Stimulated activated naive CD4-positive, alpha-beta T cell treated with Interleukin-2 at 50 U/mL for 16 hours (primary cell): ENCODE results near the gene RRP1.
A peak's percentile ranks its signal among the peaks of the same experiment; 100 is the strongest.

Source experiments
- DNase-seq: peaks from one replicate; lab custom pipeline; 2025; lab: John Stamatoyannopoulos, UW

The RRP1 gene

GRCh38 chr21:43801006-43801783, 11.8 kb downstream of the RRP1 start:
- DNase-seq = no peak

- no peak for DNase-seq
Observed at GRCh38 chr21:43802713-43803313, 13.4 kb downstream of the RRP1 start.

- DNase-seq = no peak
Observed at GRCh38 chr21:43803558-43804300, 14.4 kb downstream of the RRP1 start.

- DNase-seq = no peak
Observed at GRCh38 chr21:43805275-43805800, 16.0 kb downstream of the RRP1 start.

- no peak for DNase-seq
Observed at GRCh38 chr21:43806017-43806710, 16.8 kb downstream of the RRP1 start.

GRCh38 chr21:43808367-43808766, 19.0 kb downstream of the RRP1 start:
- DNase-seq = no peak

- DNase-seq = no peak
Observed at GRCh38 chr21:43808832-43809251, 19.5 kb downstream of the RRP1 start.

GRCh38 chr21:43809346-43809799, 20.0 kb downstream of the RRP1 start:
- DNase-seq = no peak

- no peak for DNase-seq
Observed at GRCh38 chr21:43809853-43810504, 20.6 kb downstream of the RRP1 start.

- peak; percentile 79 for DNase-seq
Observed at GRCh38 chr21:43810505-43811261, 21.3 kb downstream of the RRP1 start.

- DNase-seq = no peak
Observed at GRCh38 chr21:43811262-43812105, 22.1 kb downstream of the RRP1 start.

- DNase-seq = no peak
Observed at GRCh38 chr21:43812139-43812821, 22.9 kb downstream of the RRP1 start.

GRCh38 chr21:43812957-43813655, 23.7 kb downstream of the RRP1 start:
- no peak for DNase-seq

GRCh38 chr21:43813656-43813980, 24.2 kb downstream of the RRP1 start:
- no peak for DNase-seq

GRCh38 chr21:43814215-43815106, 25.1 kb downstream of the RRP1 start:
- no peak for DNase-seq

- no peak for DNase-seq
Observed at GRCh38 chr21:43815107-43815613, 25.8 kb downstream of the RRP1 start.

GRCh38 chr21:43815991-43816390, 26.6 kb downstream of the RRP1 start:
- DNase-seq = no peak
